ELR (cell line): ENCODE measurements around the gene KHSRP.
"Not testable (repeated sequence)": the region's sequence is repeated elsewhere in the genome, so short reads cannot be mapped to it uniquely, and the experiment has no call there.

ENCODE experiments used
- DNase-seq: peaks from one replicate; pipeline ENCODE4 v3.0.0-alpha.2; 2015; ENCODE audit warnings: low read depth

The KHSRP gene

DNA sequence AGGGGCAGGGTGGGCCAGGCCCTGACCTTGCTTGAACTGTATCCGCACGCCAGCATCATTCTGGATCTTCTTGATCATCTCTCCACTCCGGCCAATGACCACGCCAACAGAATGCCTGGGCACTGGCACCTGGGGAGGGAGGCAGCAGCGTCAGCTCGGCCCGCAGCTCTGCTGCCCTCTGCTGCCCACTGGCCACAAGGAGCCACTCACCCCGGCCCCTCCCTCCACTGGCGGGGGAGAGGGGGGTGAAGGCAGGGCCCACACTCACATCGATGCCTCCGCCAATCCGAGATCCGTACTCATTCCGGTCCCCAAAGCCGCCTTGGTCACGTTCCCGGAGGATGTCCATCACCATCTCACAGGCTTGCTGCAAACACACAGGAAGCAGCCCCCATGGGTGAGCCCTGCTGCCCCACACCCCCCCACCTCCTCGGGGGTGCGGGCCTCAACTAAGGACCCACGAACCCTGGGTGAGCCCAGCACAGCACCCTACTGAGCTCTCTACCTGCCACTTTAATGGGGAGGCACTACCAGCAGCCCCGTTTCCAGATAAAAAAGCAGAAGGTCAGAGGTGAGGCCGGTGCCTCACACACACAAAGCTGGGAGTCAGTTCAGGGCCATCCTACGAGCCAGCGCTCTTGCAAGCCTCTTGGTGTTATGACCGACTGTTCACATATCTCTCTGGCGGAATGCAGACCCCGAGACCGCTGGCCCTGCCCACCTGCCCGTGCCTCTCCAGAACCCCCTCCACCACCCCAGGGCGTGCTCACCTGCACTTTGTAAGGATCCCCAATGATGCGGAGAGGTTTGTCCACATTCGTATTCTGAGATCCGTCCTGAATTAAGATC lies 6.7 kb downstream of the KHSRP start:
- peak; percentile 27 for DNase-seq

DNA sequence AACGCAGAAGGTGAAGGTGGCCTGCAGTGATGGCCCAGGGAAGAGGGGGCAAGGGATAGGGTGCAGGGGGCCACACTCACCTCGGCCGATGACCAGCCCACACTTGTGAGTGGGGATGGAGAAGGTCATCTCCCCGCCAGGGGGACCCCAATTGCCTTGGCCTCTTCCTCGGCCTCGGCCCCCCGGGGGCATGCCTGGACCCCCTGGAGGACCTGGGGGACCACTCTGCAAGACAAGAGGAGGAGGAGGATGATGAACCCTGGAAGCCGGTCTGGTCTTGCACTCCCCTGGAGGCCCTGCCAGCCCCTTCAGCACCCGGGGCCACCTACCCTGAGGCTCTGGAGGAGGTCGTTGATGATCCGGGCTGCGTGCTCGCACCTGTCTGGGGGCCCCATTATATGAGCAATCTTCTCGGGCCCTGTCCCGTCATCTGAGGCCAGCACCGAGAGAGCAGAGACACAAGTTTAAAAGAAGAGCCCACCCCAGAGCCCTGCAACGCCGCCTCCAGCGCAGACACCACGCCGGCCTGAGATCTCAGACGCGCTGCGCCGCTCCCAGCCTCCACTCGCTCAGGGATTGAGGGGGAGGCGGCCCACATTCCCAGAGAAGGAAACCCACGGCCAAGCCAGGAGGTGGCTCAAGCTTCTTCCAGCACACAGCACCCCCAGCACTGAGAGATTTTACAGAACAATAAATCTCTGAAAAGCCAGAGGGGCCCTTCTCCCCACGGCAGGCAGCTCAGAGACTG lies 7.8 kb downstream of the KHSRP start:
- no peak for DNase-seq

DNA sequence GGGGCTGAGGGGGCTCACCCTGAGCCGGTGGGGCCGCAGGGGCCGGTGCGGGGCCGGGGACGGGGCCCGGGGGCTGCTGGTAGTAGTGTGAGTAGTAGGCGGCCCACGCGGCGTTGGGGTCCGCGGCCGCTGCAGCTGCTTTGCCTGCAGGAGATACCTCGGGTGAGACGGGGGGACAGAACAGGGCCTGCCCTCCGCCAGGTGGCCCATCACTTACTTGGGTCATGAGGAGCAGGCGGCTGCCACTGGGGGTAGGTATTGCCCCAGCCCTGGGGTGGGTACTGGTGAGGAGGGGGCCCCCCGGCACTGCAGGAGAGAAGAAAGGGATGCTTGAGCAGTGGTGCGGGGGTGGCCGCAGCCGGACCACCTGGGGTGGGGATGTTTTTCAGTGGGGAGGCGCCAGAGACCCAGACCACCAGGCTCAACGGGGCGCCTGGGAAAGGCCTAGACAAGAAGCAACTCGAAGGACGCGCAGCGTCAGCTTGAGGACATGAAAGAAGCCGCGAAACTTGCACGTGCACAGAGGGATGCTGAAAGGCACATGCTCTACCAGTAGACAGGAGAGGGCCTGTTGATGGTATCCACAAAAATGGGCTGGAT lies 8.9 kb downstream of the KHSRP start:
- DNase-seq: no peak

DNA sequence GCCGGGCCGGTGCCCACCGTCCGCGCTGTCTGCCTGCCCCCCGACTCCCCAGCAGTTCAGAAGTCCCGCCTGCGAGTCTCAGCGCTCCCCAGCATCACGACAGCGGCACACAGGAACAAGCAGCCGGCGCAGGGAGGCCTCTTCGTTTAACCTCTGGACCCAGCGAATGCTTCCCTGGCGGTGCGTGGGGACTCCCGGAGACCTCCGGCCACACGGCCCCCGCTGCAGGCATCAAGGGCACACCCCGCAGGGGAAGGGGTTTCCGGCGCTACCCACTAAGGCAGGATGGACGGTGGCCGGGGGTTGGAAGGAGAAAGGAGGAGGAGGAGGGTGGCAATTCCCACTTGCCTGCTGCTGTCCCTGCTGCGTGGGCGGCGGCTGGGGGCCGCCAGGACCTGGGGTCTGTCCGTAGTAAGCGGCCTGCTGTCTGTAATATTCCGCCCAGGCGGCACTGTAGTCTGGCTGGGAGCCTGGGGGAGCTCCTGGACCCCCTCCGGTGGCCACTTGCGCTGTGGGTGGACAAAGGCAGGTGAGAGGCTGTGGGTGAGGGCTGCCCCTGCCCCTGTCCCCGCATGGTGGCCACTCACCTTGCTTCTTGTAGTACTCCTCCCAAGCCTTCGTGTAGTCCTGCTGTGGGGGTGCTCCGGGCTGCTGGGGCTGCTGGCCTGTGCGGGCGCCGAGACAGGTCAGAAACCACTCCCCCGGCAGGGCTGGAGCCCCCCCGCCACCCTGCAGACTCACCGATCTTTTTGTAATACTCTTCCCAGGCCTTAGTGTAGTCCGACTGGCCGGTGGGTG lies 9.6 kb downstream of the KHSRP start:
- DNase-seq: no peak

- DNase-seq: no peak
Measured at GRCh38 chr19:6413721-6414643, 10.6 kb downstream of the KHSRP start.

DNA sequence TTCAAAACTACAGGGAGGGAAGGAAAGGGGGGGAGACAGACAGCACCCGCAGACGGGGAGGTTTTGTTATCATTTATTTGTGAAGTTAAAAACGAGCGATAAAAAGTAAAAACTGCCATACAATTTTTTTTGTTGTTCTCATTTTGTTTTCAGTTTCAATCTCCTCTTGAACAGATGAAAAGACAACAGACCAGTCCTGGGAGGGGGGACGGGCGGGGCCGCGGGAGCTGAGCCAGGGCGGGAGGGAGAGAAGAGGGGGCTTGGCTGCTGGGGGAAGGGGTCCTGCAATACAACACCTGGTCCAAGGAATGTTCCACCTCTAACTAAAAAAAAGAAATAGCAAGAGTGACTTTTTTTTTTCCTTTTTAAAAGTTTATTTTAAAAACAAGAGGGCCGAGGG lies 11.3 kb downstream of the KHSRP start:
- no peak for DNase-seq

- peak; percentile 34 for DNase-seq
Measured at GRCh38 chr19:6412447-6413091, 12.0 kb downstream of the KHSRP start.

- no peak for DNase-seq
Measured at GRCh38 chr19:6412061-6412446, 12.6 kb downstream of the KHSRP start.

- no peak for DNase-seq
Measured at GRCh38 chr19:6409346-6409745, 15.3 kb downstream of the KHSRP start.

DNA sequence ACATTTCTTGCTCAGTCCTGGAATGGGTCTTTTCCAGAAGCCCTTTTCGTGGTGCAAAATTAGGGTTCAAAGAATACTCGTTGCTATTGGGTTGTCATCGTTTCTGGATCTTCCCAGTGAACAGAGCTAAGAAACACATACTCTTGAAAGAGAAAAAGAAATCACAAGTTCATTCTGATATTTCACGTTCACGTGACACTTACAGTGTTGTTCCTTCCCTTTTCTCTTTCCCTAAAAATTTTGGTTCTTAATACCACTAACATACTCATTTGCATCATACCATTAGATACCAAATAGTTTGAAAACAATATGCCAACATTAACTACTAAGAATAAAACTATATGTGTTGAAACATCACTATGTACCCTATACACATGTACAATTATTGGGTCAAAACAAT lies 18.2 kb downstream of the KHSRP start:
- DNase-seq: no peak

DNA sequence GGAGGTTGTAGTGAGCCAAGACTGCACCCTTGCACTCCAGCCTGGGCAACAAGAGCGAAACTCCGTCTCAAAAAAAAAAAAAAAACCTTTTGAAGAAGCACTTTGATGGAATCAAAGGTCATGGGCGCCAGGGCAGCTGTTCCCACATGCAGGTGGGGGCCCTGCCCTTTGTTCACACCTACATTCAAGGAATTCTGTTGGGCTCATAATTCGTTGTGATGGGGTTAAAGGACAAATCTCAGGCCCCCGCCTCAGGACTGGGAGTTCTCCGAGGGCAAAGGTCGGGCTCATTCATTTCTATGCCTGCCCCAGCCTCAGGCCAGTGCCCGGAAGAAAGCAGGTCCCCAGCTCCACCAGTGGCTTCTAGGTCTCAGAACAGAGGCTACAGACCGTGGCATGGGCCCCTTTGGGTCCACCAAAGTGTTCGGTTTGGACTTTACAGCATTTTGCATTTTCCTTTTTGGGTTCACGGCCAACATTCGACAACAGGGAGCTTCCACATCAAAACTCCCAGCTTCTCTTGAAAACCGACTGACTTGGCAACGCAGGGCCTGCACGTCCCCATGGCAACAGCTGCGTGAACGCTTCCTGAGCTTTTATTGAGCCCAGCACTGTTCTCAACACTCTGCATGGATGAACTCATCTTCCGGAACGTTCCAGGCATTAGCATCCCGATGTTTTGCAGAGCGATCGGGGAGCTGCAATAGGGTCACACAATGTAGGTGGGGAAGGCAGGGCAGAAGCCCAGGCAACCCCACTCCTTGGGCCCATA lies 21.6 kb downstream of the KHSRP start:
- peak; percentile 33 for DNase-seq

GRCh38 chr19:6402058-6402457 lies 22.6 kb downstream of the KHSRP start:
- DNase-seq: no peak

- DNase-seq: not testable (repeated sequence)
Measured at GRCh38 chr19:6400062-6400944, 24.3 kb downstream of the KHSRP start.

GRCh38 chr19:6396305-6396704 lies 28.3 kb downstream of the KHSRP start:
- no peak for DNase-seq

DNA sequence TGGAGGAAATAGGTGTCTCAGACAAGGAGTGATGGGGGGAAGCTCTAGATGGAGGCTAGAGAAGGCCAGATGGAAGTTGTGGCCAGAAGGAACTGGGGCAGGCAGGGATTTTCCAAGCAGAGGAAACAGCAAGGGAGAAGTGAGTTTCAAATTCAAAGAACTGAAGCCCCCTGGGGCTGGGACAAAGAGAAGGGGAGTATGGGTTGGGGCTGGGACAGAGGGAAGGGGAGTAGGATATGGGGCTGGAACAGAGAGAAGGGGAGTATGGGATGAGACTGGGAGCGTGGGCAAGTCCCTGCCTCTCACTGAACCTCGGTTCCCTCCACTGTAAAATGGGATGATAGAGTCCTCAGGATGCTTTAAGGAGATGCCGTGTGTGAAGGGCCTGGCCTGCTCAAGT lies 29.8 kb downstream of the KHSRP start:
- no peak for DNase-seq

- DNase-seq: no peak
Measured at GRCh38 chr19:6393983-6394412, 30.6 kb downstream of the KHSRP start.

- DNase-seq: peak; percentile 97
Measured at GRCh38 chr19:6393074-6393982, 31.3 kb downstream of the KHSRP start, which contains the start of gene GTF2F1. TSS of gene GTF2F1 (minus strand) at chr19:6393164. CDS start at chr19:6392995, 169 bp downstream.
